ENCODE measurements around the gene GLUL.
"Not testable (repeated sequence)": the region's sequence is repeated elsewhere in the genome, so short reads cannot be mapped to it uniquely, and the experiment has no call there.

Gene GLUL

GRCh38 chr1:182381962-182382819, 9.4 kb downstream of the GLUL start:
- no peak for TF ChIP-seq CTCF (IDR thresholded peaks at IDR 0.05; ENCODE audit: borderline replicate concordance, insufficient read depth, low read depth, low read length)
- H3K4me3 ChIP-seq (ENCODE audit: low read depth, low read length) = no peak overlapping the region

GRCh38 chr1:182380199-182380598, 11.4 kb downstream of the GLUL start:
- H3K4me3 ChIP-seq (ENCODE audit: low read depth, low read length) = no peak overlapping the region
- no peak for TF ChIP-seq CTCF (IDR thresholded peaks at IDR 0.05; ENCODE audit: borderline replicate concordance, insufficient read depth, low read depth, low read length)

- not testable (repeated sequence) for H3K4me3 ChIP-seq (ENCODE audit: low read depth, low read length)
These were observed 11.8 kb downstream of the GLUL start for GRCh38 chr1:182379781-182380180.

- H3K4me3 ChIP-seq (ENCODE audit: low read depth, low read length) = no peak overlapping the region
- TF ChIP-seq CTCF (IDR thresholded peaks at IDR 0.05; ENCODE audit: borderline replicate concordance, insufficient read depth, low read depth, low read length) = no peak
These were observed 14.5 kb downstream of the GLUL start for GRCh38 chr1:182376936-182377574.

- no peak for TF ChIP-seq CTCF (IDR thresholded peaks at IDR 0.05; ENCODE audit: borderline replicate concordance, insufficient read depth, low read depth, low read length)
- H3K4me3 ChIP-seq (ENCODE audit: low read depth, low read length) = no peak overlapping the region
These were observed 17.3 kb downstream of the GLUL start for GRCh38 chr1:182374101-182374834.

GRCh38 chr1:182370532-182370931, 21.1 kb downstream of the GLUL start:
- TF ChIP-seq CTCF (IDR thresholded peaks at IDR 0.05; ENCODE audit: borderline replicate concordance, insufficient read depth, low read depth, low read length) = no peak

GRCh38 chr1:182368903-182369302, 22.7 kb downstream of the GLUL start:
- TF ChIP-seq CTCF (IDR thresholded peaks at IDR 0.05; ENCODE audit: borderline replicate concordance, insufficient read depth, low read depth, low read length) = no peak

More at GRCh38 chr1:182370532-182370931, 21.1 kb downstream of the GLUL start:
- no peak overlapping the region for H3K4me3 ChIP-seq (ENCODE audit: low read depth, low read length)

More at GRCh38 chr1:182368903-182369302, 22.7 kb downstream of the GLUL start:
- peak overlapping the region; percentile 6 for H3K4me3 ChIP-seq (ENCODE audit: low read depth, low read length)

All from GM12875 (cell line).